ENCODE results near the gene SBF1. TPM values are rescaled to one million over a fixed set of nuclear protein-coding genes. Genes with fewer than 3 reads are reported as not detected.

The SBF1 gene
- total RNA-seq, 4 donors from 2014 or later = 59.9 to 241 (median 108) TPM

DNA sequence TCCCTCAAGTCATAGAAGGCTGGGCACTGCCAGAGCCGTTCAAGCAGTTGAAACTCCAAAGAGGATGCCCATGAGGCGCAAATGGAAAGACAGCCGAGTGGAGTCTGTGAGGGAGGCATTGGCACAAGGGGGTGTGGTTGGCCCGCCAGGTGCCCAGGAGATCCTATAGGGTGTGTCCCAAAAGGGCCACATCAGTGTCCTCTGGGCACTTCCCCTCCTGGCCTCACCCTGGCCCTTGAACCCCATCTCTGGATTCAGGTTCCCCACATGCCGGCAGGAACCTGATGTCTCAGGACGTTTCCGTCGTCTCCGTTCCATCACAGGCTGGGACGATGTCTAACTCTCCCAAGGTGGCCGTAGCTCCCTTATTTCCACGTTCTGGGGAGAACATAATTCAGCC, 54.3 kb downstream of the SBF1 start:
- H3K27ac ChIP-seq = no peak overlapping the region
- intact Hi-C loops (cut with DNase I; ENCODE audit: low total_unique reads) (no loop called here), in situ Hi-C loops (cut with MboI; ENCODE audit: low pct_ligation_motif_present in 1 of 4, low pct_unique_long_range_greater_than_20kb in 1 of 4, low sequenced_read_pairs in 3 of 4) (no loop called here)
- H3K27me3 ChIP-seq = no peaks in the 10 kb centered on the region
- peaks cover 0 to 88% (median 28%) of the 10 kb centered on the region in 4 donors for H3K36me3 ChIP-seq
- no peak overlapping the region for H3K4me3 ChIP-seq
- no peaks in the 10 kb centered on the region for H3K4me1 ChIP-seq
- H3K9me3 ChIP-seq = no peaks in the 10 kb centered on the region
- WGBS, 2 donors (ENCODE audit: low coverage in 1 of 2) = 83 to 92% methylated on average over 3 to 12 of the region's 12 CpGs
- TF ChIP-seq POLR2AphosphoS5 (IDR thresholded peaks at IDR 0.05) = no peak
- no peak for TF ChIP-seq CTCF (IDR thresholded peaks at IDR 0.05)
- no peak for TF ChIP-seq EP300 (IDR thresholded peaks at IDR 0.05; ENCODE audit: low read depth)
- TF ChIP-seq POLR2A (IDR thresholded peaks at IDR 0.05) = no peak
- no peak for DNase-seq

DNA sequence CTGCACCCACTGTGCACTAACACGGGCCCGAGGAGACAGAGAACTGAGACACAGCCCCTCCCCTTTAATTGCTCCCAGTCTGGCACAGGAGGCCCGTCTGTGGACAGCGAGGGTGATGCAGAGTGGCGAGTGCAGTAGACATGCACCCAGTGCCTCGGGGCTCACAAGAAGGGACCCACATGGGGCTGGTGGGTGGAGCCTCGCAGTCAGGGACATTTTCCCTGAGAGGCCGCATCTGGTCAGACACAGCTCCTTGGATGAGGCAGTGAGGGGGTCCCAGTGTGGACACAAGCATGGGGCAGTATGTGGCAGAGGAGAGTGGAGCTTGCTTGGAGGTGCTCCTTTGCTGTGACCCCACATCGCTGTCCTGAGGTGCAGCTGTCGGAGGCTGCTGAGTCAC, 54.8 kb downstream of the SBF1 start:
- Histone ChIP-seq H3K9me3 (no peaks in the 10 kb centered on the region), H3K4me3 (no peak overlapping the region), H3K36me3 (peaks cover 0 to 88% (median 31%) of the 10 kb centered on the region in 4 donors), H3K4me1 (no peaks in the 10 kb centered on the region), H3K27ac (no peak overlapping the region), H3K27me3 (no peaks in the 10 kb centered on the region)
- 93% methylated on average over 10 of the region's 10 CpGs; no CpG with 5 or more reads in 1 of the 2 donors for WGBS, 2 donors (ENCODE audit: low coverage in 1 of 2)
- intact Hi-C loops (cut with DNase I; ENCODE audit: low total_unique reads) = no loop called here
- in situ Hi-C loops (cut with MboI; ENCODE audit: low pct_ligation_motif_present in 1 of 4, low pct_unique_long_range_greater_than_20kb in 1 of 4, low sequenced_read_pairs in 3 of 4) = no loop called here
- DNase-seq = no peak
- TF ChIP-seq EP300 (IDR thresholded peaks at IDR 0.05; ENCODE audit: low read depth) (no peak), CTCF (IDR thresholded peaks at IDR 0.05) (no peak), POLR2A (IDR thresholded peaks at IDR 0.05) (no peak), POLR2AphosphoS5 (IDR thresholded peaks at IDR 0.05) (no peak)

- no peak for DNase-seq
- no peak overlapping the region for H3K27ac ChIP-seq
- H3K4me3 ChIP-seq = no peak overlapping the region
- H3K36me3 ChIP-seq = peaks cover 0 to 88% (median 34%) of the 10 kb centered on the region in 4 donors
- no peak for TF ChIP-seq CTCF (IDR thresholded peaks at IDR 0.05)
- intact Hi-C loops (cut with DNase I; ENCODE audit: low total_unique reads) (no loop called here), in situ Hi-C loops (cut with MboI; ENCODE audit: low pct_ligation_motif_present in 1 of 4, low pct_unique_long_range_greater_than_20kb in 1 of 4, low sequenced_read_pairs in 3 of 4) (no loop called here)
- H3K9me3 ChIP-seq = no peaks in the 10 kb centered on the region
- no peaks in the 10 kb centered on the region for H3K4me1 ChIP-seq
- no peaks in the 10 kb centered on the region for H3K27me3 ChIP-seq
- WGBS, 2 donors (ENCODE audit: low coverage in 1 of 2) = 89% methylated on average over 9 of the region's 9 CpGs; no CpG with 5 or more reads in 1 of the 2 donors
Observed at GRCh38 chr22:50419116-50419515, 55.7 kb downstream of the SBF1 start.

DNA sequence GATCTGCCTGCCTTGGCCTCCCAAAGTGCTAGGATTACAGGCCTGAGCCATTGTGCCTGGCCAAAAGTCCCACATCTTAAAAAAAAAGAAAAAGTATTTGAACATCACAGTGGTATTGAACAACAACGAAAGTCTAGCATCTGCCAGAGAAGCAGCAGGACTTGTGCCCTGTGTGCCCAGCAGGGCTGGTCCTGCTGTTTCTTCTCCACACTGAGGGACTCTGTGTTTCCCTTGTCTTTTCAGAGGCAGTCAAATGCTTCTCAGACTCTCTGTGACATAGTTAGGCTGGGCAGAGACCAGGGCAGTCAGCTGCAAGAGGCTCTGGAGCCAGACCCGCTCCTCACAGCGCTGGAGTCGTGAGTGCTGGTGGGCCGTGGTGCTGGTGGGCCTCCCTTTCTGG, 56.2 kb downstream of the SBF1 start:
- no peaks in the 10 kb centered on the region for H3K9me3 ChIP-seq
- no peak overlapping the region for H3K27ac ChIP-seq
- H3K36me3 ChIP-seq = peaks cover 0 to 83% (median 34%) of the 10 kb centered on the region in 4 donors
- no peaks in the 10 kb centered on the region for H3K4me1 ChIP-seq
- in situ Hi-C loops (cut with MboI; ENCODE audit: low pct_ligation_motif_present in 1 of 4, low pct_unique_long_range_greater_than_20kb in 1 of 4, low sequenced_read_pairs in 3 of 4) (no loop called here), intact Hi-C loops (cut with DNase I; ENCODE audit: low total_unique reads) (no loop called here)
- no peaks in the 10 kb centered on the region for H3K27me3 ChIP-seq
- H3K4me3 ChIP-seq = no peak overlapping the region
- 95% methylated on average over 5 of the region's 5 CpGs; no CpG with 5 or more reads in 1 of the 2 donors for WGBS, 2 donors (ENCODE audit: low coverage in 1 of 2)
- no peak for DNase-seq
- TF ChIP-seq POLR2AphosphoS5 (IDR thresholded peaks at IDR 0.05) = no peak
- no peak for TF ChIP-seq CTCF (IDR thresholded peaks at IDR 0.05)
- no peak for TF ChIP-seq POLR2A (IDR thresholded peaks at IDR 0.05)
- no peak for TF ChIP-seq EP300 (IDR thresholded peaks at IDR 0.05; ENCODE audit: low read depth)

Data from transverse colon (tissue), 4 donors.